Measurements from ENCODE around the gene PCARE. TPM values are rescaled to one million over a fixed set of nuclear protein-coding genes. Genes with fewer than 3 reads are reported as not detected.

Gene PCARE
- polyA plus RNA-seq, 1 experiment = not detected

- TF ChIP-seq, protein P1, sequence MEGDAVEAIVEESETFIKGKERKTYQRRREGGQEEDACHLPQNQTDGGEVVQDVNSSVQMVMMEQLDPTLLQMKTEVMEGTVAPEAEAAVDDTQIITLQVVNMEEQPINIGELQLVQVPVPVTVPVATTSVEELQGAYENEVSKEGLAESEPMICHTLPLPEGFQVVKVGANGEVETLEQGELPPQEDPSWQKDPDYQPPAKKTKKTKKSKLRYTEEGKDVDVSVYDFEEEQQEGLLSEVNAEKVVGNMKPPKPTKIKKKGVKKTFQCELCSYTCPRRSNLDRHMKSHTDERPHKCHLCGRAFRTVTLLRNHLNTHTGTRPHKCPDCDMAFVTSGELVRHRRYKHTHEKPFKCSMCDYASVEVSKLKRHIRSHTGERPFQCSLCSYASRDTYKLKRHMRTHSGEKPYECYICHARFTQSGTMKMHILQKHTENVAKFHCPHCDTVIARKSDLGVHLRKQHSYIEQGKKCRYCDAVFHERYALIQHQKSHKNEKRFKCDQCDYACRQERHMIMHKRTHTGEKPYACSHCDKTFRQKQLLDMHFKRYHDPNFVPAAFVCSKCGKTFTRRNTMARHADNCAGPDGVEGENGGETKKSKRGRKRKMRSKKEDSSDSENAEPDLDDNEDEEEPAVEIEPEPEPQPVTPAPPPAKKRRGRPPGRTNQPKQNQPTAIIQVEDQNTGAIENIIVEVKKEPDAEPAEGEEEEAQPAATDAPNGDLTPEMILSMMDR (IDR thresholded peaks at IDR 0.05; ENCODE audit: low read depth, low read length) = no peak
- Histone ChIP-seq H3K27me3 (ENCODE audit: control insufficient read depth, insufficient read depth, low read length) (no peaks in the 10 kb centered on the region), H3K9me3 (ENCODE audit: control insufficient read depth, insufficient read depth, low read length) (no peaks in the 10 kb centered on the region; the same call in 1 of the 2 replicates), H3K4me3 (ENCODE audit: low read depth, low read length) (no peak overlapping the region), H3K27ac (ENCODE audit: low read depth, low read length) (no peak overlapping the region)
- ChIA-PET CTCF (no interaction called here), POLR2A (no interaction called here)
- DNase-seq (ENCODE audit: low read depth, low spot score) = no peak
Observed at GRCh38 chr2:29017716-29018435, 56.4 kb downstream of the PCARE start.

DNA sequence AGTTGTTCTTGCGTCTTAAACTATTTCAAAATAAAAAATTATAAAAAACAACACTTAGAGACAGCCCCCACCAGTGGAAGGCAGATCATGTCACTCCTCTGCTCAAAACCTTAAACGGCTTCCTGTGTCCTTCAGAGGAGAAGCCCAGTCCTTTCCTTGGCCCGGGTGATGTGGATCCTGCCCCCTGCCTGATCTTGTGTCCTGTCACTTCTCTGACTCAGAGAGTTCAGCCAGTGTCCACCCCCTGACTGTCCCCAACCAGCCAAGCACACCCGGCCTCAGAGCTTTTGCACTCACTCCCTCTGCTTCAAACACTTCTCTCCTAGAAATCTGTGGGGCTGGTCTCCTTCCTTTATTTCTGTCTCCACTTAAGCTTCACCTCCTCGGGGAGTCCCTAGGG lies 57.8 kb downstream of the PCARE start:
- no peak for DNase-seq (ENCODE audit: low read depth, low spot score)
- ChIA-PET POLR2A (no interaction called here), CTCF (no interaction called here)
- Histone ChIP-seq H3K4me3 (ENCODE audit: low read depth, low read length) (no peak overlapping the region), H3K9me3 (ENCODE audit: control insufficient read depth, insufficient read depth, low read length) (no peaks in the 10 kb centered on the region; the same call in 1 of the 2 replicates), H3K27me3 (ENCODE audit: control insufficient read depth, insufficient read depth, low read length) (no peaks in the 10 kb centered on the region), H3K27ac (ENCODE audit: low read depth, low read length) (no peak overlapping the region)
- TF ChIP-seq, protein P1 (IDR thresholded peaks at IDR 0.05; ENCODE audit: low read depth, low read length) = no peak

- POLR2A ChIA-PET = interaction anchor here (0.6 kb wide), 1 partner anchor 25 kb away, joined by 8 read pairs; no protein-coding TSS in a partner anchor
- no peak for DNase-seq (ENCODE audit: low read depth, low spot score)
Observed at GRCh38 chr2:29015701-29016470, 58.4 kb downstream of the PCARE start.

GRCh38 chr2:29014811-29015421 lies 59.4 kb downstream of the PCARE start:
- Histone ChIP-seq H3K27ac (ENCODE audit: low read depth, low read length) (no peak overlapping the region), H3K9me3 (ENCODE audit: control insufficient read depth, insufficient read depth, low read length) (no peaks in the 10 kb centered on the region; the same call in 1 of the 2 replicates), H3K4me3 (ENCODE audit: low read depth, low read length) (no peak overlapping the region), H3K27me3 (ENCODE audit: control insufficient read depth, insufficient read depth, low read length) (no peaks in the 10 kb centered on the region)
- no peak for DNase-seq (ENCODE audit: low read depth, low spot score)
- ChIA-PET POLR2A (interaction anchor here (0.6 kb wide), 1 partner anchor 24 kb away, joined by 8 read pairs; no protein-coding TSS in a partner anchor), CTCF (interaction anchor here (1.0 to 1.8 kb wide), 3 partner anchors 17 to 56 kb away, joined by 3 to 4 read pairs (median 3); no protein-coding TSS in a partner anchor)
- TF ChIP-seq, protein P1 (IDR thresholded peaks at IDR 0.05; ENCODE audit: low read depth, low read length) = peak; percentile 28

More at GRCh38 chr2:29015701-29016470, 58.4 kb downstream of the PCARE start:
- H3K27ac ChIP-seq (ENCODE audit: low read depth, low read length) = no peak overlapping the region
- TF ChIP-seq, protein P1 (IDR thresholded peaks at IDR 0.05; ENCODE audit: low read depth, low read length) = no peak
- CTCF ChIA-PET = interaction anchor here (1.0 to 1.8 kb wide), 3 partner anchors 16 to 57 kb away, joined by 3 to 4 read pairs (median 3); no protein-coding TSS in a partner anchor
- no peak overlapping the region for H3K4me3 ChIP-seq (ENCODE audit: low read depth, low read length)
- no peaks in the 10 kb centered on the region; the same call in 1 of the 2 replicates for H3K9me3 ChIP-seq (ENCODE audit: control insufficient read depth, insufficient read depth, low read length)
- H3K27me3 ChIP-seq (ENCODE audit: control insufficient read depth, insufficient read depth, low read length) = no peaks in the 10 kb centered on the region
